WTC11 (cell line): ENCODE measurements around the gene GDA. TPM values are rescaled to one million over a fixed set of nuclear protein-coding genes. Genes with fewer than 3 reads are reported as not detected.

Source experiments
- ATAC-seq: fragments of 200-7000 bp; cut with Tn5 transposase; 2 replicates; pipeline ENCODE4 v1.10.0; 2021; ENCODE audit warnings: mild to moderate bottlenecking, moderate library complexity
- CTCF ChIA-PET: fragments of 300-600 bp; sonication (Branson Sonifier 250); formaldehyde crosslinking; loops from one replicate; lab custom pipeline; 2021; ENCODE audit warnings: antibody characterized with exemption; lab: Charles Lee
- POLR2A ChIA-PET: fragments of 350-600 bp; sonication (Branson Sonifier 250); formaldehyde crosslinking; loops from one replicate; lab custom pipeline; 2021; ENCODE audit warnings: antibody characterized with exemption; lab: Charles Lee
- DNase-seq: peaks from one replicate; pipeline ENCODE4 v3.0.0; 2021; ENCODE audit warnings: low spot score
- H3K27ac Mint-ChIP-seq: 2 replicates; pipeline ENCODE4 v1.8.0; 2021; ENCODE audit warnings: mixed read lengths
- H3K27me3 Mint-ChIP-seq: 2 replicates; pipeline ENCODE4 v1.8.0; 2021; ENCODE audit warnings: low read depth, mild to moderate bottlenecking, moderate library complexity, mixed read lengths
- H3K36me3 Mint-ChIP-seq: 2 replicates; pipeline ENCODE4 v1.8.0; 2021; ENCODE audit warnings: mixed read lengths
- H3K4me1 Mint-ChIP-seq: 2 replicates; pipeline ENCODE4 v1.8.0; 2022; ENCODE audit warnings: mixed read lengths
- H3K4me3 Mint-ChIP-seq: 2 replicates; pipeline ENCODE4 v1.8.0; 2021; ENCODE audit warnings: mild to moderate bottlenecking, moderate library complexity, mixed read lengths
- H3K9me3 Mint-ChIP-seq: 2 replicates; pipeline ENCODE4 v1.8.0; 2021; ENCODE audit warnings: mixed read lengths
- ATF3 ChIP-seq: sonication (generic); formaldehyde crosslinking; conservative IDR thresholded peaks from 2 replicates; pipeline ENCODE4 v1.8.1; 2022; ENCODE audit warnings: mild to moderate bottlenecking, missing genetic modification reagents
- ELF4 ChIP-seq: sonication (generic); formaldehyde crosslinking; IDR thresholded peaks from 2 replicates; pipeline ENCODE4 v1.8.1; 2022; ENCODE audit warnings: low read depth, mild to moderate bottlenecking, moderate library complexity, missing genetic modification reagents
- ETV6 ChIP-seq: sonication (generic); formaldehyde crosslinking; IDR thresholded peaks from 2 replicates; pipeline ENCODE4 v1.8.1; 2022; ENCODE audit warnings: mild to moderate bottlenecking, missing genetic modification reagents
- FOXK1 ChIP-seq: sonication (generic); formaldehyde crosslinking; IDR thresholded peaks from 2 replicates; pipeline ENCODE4 v1.8.0; 2022; ENCODE audit warnings: mild to moderate bottlenecking, moderate library complexity, missing genetic modification reagents
- GRHL2 ChIP-seq: fragments of 250-450 bp; sonication (Bioruptor Pico); IDR thresholded peaks from 2 replicates; pipeline ENCODE4 v1.8.0; 2022; ENCODE audit warnings: mild to moderate bottlenecking, moderate library complexity; ENCODE audit not compliant: insufficient replicate concordance, severe bottlenecking
- HMGXB4 ChIP-seq: sonication (generic); formaldehyde crosslinking; IDR thresholded peaks from 2 replicates; pipeline ENCODE4 v1.8.1; 2023; ENCODE audit warnings: mild to moderate bottlenecking, moderate library complexity, missing genetic modification reagents
- KAT7 ChIP-seq: sonication (generic); formaldehyde crosslinking; IDR thresholded peaks from 2 replicates; pipeline ENCODE4 v1.8.1; 2023; ENCODE audit warnings: missing genetic modification reagents, mild to moderate bottlenecking, borderline replicate concordance
- MYBL2 ChIP-seq: sonication (generic); formaldehyde crosslinking; IDR thresholded peaks from 2 replicates; pipeline ENCODE4 v1.8.1; 2023; ENCODE audit warnings: mild to moderate bottlenecking, moderate library complexity, missing genetic modification reagents
- NR3C1 ChIP-seq: sonication (generic); formaldehyde crosslinking; conservative IDR thresholded peaks from 2 replicates; pipeline ENCODE4 v1.8.1; 2023; ENCODE audit warnings: low read depth, mild to moderate bottlenecking, missing genetic modification reagents
- RELA ChIP-seq: sonication (generic); formaldehyde crosslinking; IDR thresholded peaks from 2 replicates; pipeline ENCODE4 v1.8.1; 2022; ENCODE audit warnings: missing genetic modification reagents, mild to moderate bottlenecking, borderline replicate concordance
- TCF7 ChIP-seq: sonication (generic); formaldehyde crosslinking; IDR thresholded peaks from 2 replicates; pipeline ENCODE4 v1.8.0; 2022; ENCODE audit warnings: mild to moderate bottlenecking, low read depth, missing genetic modification reagents, moderate library complexity
- TEAD1 ChIP-seq: sonication (generic); formaldehyde crosslinking; IDR thresholded peaks from 2 replicates; pipeline ENCODE4 v1.8.0; 2022; ENCODE audit warnings: mild to moderate bottlenecking, missing genetic modification reagents
- TEAD4 ChIP-seq: sonication (generic); formaldehyde crosslinking; IDR thresholded peaks from 2 replicates; pipeline ENCODE4 v1.8.0; 2022; ENCODE audit warnings: mild to moderate bottlenecking, missing genetic modification reagents
- TP53 ChIP-seq: sonication (generic); formaldehyde crosslinking; IDR thresholded peaks from 2 replicates; pipeline ENCODE4 v1.8.1; 2023; ENCODE audit warnings: mild to moderate bottlenecking, missing genetic modification reagents
- ZNF263 ChIP-seq: sonication (generic); formaldehyde crosslinking; IDR thresholded peaks from 2 replicates; pipeline ENCODE4 v1.8.1; 2022; ENCODE audit warnings: low read depth, mild to moderate bottlenecking, moderate library complexity, missing genetic modification reagents
- ZNF317 ChIP-seq: sonication (generic); formaldehyde crosslinking; IDR thresholded peaks from 2 replicates; pipeline ENCODE4 v1.8.1; 2023; ENCODE audit warnings: low read depth, mild to moderate bottlenecking, moderate library complexity, missing genetic modification reagents, borderline replicate concordance
- ZNF416 ChIP-seq: fragments of 250-450 bp; sonication (Bioruptor Pico); IDR thresholded peaks from 2 replicates; pipeline ENCODE4 v1.9.0; 2021; ENCODE audit warnings: mild to moderate bottlenecking, inconsistent platforms
- ZNF671 ChIP-seq: fragments of 250-450 bp; sonication (Bioruptor Pico); IDR thresholded peaks from 2 replicates; pipeline ENCODE4 v1.8.0; 2021; ENCODE audit warnings: mild to moderate bottlenecking
- ZSCAN18 ChIP-seq: fragments of 250-450 bp; sonication (Bioruptor Pico); IDR thresholded peaks from 2 replicates; pipeline ENCODE4 v2.1.2; 2022; ENCODE audit warnings: mild to moderate bottlenecking, moderate library complexity
- total RNA-seq: library from RNA; stranded (reverse); gene quantifications from 3 replicates; pipeline ENCODE4 v1.2.3, GENCODE V29; 2021
- TF ChIP-seq, protein P1 (sequence below): sonication (generic); formaldehyde crosslinking; IDR thresholded peaks from 2 replicates; pipeline ENCODE4 v1.8.1; 2022; ENCODE audit warnings: mild to moderate bottlenecking, missing genetic modification reagents, moderate library complexity, borderline replicate concordance
- TF ChIP-seq, protein P2 (sequence below): fragments of 250-450 bp; sonication (Bioruptor Pico); IDR thresholded peaks from 2 replicates; pipeline ENCODE4 v1.9.0; 2021; ENCODE audit warnings: mild to moderate bottlenecking, borderline replicate concordance

The GDA gene
- total RNA-seq, 1 experiment from 2014 or later, result 0.68 TPM

DNA sequence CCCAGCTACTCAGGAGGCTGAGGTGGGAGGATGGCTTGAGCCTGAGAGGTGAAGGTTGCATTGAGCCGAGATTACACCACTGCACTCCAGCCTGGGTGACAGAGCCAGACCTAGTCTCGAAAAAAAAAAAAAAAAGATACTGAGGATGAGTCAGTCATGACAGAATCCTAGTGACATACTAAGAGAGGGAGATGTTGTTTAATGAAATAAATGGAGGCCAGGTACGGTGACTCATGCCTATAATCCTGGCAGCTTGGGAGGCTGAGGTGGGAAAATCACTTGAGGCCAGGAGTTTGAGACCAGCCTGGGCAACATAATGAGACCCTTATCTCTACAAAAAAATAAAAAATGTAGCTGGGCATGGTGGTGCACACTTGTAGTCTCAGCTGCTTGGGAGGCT, 108.6 kb downstream of the GDA start (continued):
- TF ChIP-seq TEAD1 (CRISPR knock-in tag) (no peak), MYBL2 (no peak), ZNF416 (CRISPR knock-in tag) (no peak), ELF4 (CRISPR knock-in tag) (no peak), KAT7 (CRISPR knock-in tag) (no peak), ATF3 (no peak), ETV6 (CRISPR knock-in tag) (no peak)
- TF ChIP-seq, protein P1, sequence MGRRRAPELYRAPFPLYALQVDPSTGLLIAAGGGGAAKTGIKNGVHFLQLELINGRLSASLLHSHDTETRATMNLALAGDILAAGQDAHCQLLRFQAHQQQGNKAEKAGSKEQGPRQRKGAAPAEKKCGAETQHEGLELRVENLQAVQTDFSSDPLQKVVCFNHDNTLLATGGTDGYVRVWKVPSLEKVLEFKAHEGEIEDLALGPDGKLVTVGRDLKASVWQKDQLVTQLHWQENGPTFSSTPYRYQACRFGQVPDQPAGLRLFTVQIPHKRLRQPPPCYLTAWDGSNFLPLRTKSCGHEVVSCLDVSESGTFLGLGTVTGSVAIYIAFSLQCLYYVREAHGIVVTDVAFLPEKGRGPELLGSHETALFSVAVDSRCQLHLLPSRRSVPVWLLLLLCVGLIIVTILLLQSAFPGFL (CRISPR knock-in tag), result no peak
- TF ChIP-seq, protein P2, sequence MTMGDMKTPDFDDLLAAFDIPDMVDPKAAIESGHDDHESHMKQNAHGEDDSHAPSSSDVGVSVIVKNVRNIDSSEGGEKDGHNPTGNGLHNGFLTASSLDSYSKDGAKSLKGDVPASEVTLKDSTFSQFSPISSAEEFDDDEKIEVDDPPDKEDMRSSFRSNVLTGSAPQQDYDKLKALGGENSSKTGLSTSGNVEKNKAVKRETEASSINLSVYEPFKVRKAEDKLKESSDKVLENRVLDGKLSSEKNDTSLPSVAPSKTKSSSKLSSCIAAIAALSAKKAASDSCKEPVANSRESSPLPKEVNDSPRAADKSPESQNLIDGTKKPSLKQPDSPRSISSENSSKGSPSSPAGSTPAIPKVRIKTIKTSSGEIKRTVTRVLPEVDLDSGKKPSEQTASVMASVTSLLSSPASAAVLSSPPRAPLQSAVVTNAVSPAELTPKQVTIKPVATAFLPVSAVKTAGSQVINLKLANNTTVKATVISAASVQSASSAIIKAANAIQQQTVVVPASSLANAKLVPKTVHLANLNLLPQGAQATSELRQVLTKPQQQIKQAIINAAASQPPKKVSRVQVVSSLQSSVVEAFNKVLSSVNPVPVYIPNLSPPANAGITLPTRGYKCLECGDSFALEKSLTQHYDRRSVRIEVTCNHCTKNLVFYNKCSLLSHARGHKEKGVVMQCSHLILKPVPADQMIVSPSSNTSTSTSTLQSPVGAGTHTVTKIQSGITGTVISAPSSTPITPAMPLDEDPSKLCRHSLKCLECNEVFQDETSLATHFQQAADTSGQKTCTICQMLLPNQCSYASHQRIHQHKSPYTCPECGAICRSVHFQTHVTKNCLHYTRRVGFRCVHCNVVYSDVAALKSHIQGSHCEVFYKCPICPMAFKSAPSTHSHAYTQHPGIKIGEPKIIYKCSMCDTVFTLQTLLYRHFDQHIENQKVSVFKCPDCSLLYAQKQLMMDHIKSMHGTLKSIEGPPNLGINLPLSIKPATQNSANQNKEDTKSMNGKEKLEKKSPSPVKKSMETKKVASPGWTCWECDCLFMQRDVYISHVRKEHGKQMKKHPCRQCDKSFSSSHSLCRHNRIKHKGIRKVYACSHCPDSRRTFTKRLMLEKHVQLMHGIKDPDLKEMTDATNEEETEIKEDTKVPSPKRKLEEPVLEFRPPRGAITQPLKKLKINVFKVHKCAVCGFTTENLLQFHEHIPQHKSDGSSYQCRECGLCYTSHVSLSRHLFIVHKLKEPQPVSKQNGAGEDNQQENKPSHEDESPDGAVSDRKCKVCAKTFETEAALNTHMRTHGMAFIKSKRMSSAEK (CRISPR knock-in tag), result no peak

DNA sequence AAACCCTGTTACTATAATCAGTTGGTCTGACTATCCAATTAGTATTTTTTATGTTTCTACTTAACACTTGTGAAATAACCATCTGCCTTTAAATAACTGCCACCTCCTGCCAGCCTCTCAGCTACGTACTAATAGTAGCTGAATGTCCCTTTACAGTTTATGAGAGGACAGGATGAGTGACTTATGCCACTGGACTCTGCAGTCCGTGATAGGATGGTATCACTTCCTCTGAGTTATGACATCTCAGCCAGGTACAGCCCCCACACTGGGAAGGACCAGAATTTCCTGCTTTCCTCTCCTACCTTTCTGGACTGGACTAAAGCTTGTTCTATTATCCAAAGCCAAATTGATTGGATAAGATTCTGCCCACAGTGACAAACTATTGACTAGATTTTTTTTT, 112.8 kb downstream of the GDA start:
- POLR2A ChIA-PET, result no interaction called here
- DNase-seq (no peak), ATAC-seq (no peak)
- CTCF ChIA-PET, result interaction anchor here (1.3 kb wide), 1 partner anchor 10 kb away, joined by 3 read pairs; no protein-coding TSS in a partner anchor
- no peak overlapping the region for H3K4me3 Mint-ChIP-seq
- TF ChIP-seq RELA (CRISPR knock-in tag), result no peak
- TF ChIP-seq TCF7 (CRISPR knock-in tag), result no peak
- TF ChIP-seq FOXK1 (CRISPR knock-in tag), result no peak
- TF ChIP-seq GRHL2, result no peak
- no peak for TF ChIP-seq ZSCAN18 (CRISPR knock-in tag)
- TF ChIP-seq, protein P1 (CRISPR knock-in tag), result no peak
- TF ChIP-seq TP53 (CRISPR knock-in tag), result no peak
- no peak for TF ChIP-seq ZNF263
- no peak for TF ChIP-seq NR3C1 (CRISPR knock-in tag)
- TF ChIP-seq ZNF671 (CRISPR knock-in tag), result no peak
- no peak for TF ChIP-seq HMGXB4 (CRISPR knock-in tag)
- no peak for TF ChIP-seq TEAD4 (CRISPR knock-in tag)
- no peak for TF ChIP-seq ZNF317
- H3K27ac Mint-ChIP-seq, result no peak overlapping the region
- no peaks in the 10 kb centered on the region for H3K27me3 Mint-ChIP-seq
- H3K36me3 Mint-ChIP-seq, result no peaks in the 10 kb centered on the region
- no peaks in the 10 kb centered on the region for H3K4me1 Mint-ChIP-seq
- H3K9me3 Mint-ChIP-seq, result peaks cover 10% of the 10 kb centered on the region; the same call in 1 of the 2 replicates
